ENCODE results near the gene CLCNKB.
"Not testable (repeated sequence)": the region's sequence is repeated elsewhere in the genome, so short reads cannot be mapped to it uniquely, and the experiment has no call there.

Gene CLCNKB

GRCh38 chr1:16015960-16016901 is 27.4 kb upstream of the CLCNKB start:
- no peak for DNase-seq

DNA sequence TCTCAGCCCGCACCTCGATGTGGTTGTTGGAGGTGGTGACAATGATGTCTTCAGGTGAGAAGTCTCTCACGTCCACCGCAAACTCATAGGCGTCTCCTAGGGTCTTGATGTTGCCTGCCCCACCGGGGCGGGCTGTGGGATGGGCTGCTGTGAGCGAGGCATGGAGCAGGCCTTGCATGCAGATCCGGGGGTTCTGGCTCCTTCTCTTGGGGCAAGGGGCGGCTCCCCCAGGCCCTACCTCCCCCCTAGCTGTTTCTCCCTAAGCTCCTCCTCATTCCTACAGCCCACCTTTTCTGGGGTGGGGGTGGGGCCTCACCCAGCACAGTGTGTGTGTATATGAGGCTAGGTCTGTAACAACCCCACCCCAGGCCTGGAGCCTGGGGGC is 26.5 kb upstream of the CLCNKB start:
- DNase-seq, result no peak

GRCh38 chr1:16017461-16018303 is 25.9 kb upstream of the CLCNKB start, which contains the start of gene HSPB7:
Gene HSPB7, minus strand, starts transcription at chr1:16018043. Its CDS starts 80 bp downstream, at chr1:16017963.
- no peak for DNase-seq

DNA sequence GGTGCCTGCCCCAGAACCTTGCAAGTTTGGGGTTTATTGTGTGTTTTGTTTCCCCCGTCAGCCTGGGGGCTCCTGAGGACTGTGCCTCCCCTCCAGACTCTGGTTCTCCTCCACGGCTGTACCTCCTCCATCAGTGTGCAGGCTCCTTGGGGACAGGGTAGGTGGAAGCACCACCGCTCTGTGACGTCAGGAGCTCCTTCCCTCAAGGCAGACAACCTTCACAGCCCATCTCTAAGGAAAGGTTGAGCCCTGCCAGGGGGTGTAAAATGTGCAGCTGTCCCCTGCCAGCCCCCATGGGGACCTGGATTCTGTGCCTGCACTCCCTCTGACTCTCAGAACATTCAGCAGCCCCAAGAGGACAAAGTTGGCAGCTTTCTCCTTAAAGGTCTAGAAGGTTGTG is 25.3 kb upstream of the CLCNKB start:
- no peak for DNase-seq

- DNase-seq, result no peak
These were observed 24.6 kb upstream of the CLCNKB start for GRCh38 chr1:16018749-16019643.

DNA sequence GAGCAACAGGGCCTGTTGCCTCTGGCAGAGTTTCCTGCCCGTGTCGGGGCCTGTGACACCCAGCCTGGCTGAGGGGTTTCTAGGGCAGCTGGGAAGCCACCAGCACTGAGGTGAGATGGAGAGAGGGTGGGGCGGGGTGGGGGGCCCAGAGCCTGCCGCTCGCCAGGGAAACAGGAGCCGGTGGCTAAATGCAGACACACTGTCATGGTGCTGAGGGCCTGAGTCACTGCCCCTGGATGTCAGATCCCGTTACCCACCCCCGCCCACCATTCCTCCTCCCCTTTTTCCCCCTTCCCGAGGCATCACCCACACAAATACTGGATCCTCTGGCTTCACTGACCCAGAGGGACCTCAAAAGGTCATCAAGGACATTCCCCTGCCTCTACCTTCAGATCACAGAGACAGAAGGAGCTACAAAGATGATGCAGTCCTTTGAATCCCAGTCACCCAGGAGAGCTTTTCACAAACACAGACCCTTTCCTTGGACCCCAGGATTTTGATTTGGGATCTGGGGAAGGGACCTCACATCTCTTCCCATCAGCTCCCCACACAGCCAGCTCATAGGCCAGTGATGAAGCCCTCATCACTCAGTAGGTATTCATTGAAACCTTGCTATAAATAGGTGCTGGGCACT is 23.8 kb upstream of the CLCNKB start:
- DNase-seq, result no peak

DNA sequence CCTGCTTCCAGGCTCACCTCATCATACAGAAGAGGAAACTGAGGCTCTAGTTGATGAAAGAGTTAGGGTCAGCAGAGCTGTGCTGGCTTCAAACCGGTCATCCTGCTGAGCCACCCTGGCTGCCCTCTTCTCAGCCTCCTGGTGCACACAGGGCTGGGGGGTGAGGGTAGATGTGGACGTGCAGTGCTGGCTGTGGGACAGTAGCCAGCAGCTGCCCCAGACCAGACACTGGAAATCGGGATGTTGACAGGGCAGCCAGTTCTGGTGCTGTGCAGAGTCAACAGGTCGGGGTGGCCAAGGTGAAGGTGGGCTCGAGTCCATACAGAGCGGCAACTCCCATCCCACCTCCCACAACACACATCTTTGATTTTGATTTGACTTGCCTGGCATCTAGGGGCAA is 23.3 kb upstream of the CLCNKB start:
- no peak for DNase-seq

DNA sequence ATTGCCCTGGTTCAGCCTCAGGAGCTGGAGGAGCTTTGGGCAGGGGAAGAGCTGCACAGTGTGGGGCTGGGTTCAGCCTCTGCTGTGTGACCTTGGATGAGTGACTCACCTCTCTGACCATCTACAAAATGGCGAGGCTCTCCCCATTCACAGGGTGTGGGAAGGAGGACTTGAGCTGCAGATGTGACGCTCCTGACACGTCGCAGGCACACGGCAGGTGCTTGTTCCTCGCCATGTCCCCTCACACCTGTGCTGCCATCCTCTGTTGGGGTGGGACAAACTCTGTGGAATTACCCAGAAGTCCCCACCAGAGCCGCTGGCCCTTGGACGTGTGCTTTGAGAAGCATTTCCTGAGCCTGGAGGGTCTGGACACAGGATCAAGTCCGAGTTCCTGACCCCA is 22.7 kb upstream of the CLCNKB start:
- not testable (repeated sequence) for DNase-seq

DNA sequence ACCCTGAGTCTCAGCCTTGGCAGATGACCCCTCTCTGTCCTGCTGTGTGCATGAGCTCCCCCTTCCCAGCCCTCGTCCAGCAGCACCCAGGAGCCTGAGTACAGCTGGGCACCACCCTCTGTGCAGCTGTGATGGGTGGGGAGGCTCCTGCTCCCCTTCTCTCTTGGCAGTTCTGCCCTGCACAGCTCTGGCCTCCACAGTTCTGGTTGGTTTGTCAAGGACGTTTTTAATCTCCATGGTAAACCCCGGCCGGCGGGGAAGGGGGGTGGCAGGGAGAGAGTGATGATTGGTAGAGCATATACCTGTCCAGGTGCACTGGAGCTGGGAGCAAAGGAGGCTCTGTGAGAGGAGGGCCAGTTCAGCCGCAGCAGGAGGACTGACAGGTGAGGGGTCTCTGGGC is 21.9 kb upstream of the CLCNKB start, which contains the start of gene CLCNKA:
CLCNKA (plus strand) TSS at position 356 of the 400 bp plus-strand sequence. CDS start 584 bp downstream, outside the sequence.
- peak; percentile 7 for DNase-seq

DNA sequence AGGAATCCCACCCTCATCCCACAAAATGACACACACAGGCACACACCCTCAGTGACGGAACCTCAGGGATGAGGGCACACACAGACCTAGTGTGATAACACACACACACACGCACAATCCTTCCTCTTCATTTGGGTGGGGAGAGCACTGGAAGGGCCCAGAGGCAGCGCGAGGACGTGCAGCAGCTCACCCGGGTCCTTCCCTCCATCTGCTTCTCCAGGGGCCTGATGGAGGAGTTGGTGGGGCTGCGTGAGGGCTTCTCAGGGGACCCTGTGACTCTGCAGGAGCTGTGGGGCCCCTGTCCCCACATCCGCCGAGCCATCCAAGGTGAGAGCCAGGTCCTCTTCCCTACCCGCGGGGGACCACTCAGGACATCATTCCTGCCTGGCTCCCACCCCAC is 21.2 kb upstream of the CLCNKB start:
- DNase-seq, result no peak

DNA sequence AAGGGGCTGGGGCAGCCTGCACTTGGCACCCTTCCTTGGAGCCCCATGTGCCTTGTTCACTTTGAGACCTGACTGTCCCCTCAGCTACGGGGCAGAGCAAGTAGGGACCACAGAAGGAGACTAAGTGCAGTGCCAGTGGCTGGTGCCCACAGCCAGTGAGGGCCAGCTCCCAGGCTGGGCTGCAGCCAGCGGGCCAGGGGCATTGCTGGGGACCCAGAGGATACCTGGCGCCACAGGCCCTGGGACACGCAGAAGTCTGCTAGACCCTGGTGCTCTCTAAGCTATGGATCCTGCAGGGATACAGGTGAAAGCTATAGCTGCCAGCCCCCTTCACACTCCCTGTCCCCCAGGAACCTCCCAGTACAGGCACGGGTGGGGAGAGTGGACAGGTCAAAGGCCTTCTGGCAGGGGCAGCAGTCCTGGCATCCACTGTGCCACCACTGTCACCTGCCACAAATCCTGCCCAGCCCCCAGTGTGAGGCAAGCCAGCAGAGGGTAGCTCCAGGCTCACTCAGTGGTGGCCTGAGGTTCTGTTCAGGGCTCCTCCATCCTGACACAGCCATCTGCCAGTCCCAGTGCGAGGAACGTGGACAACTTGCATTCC is 20.4 kb upstream of the CLCNKB start:
- DNase-seq, result no peak

DNA sequence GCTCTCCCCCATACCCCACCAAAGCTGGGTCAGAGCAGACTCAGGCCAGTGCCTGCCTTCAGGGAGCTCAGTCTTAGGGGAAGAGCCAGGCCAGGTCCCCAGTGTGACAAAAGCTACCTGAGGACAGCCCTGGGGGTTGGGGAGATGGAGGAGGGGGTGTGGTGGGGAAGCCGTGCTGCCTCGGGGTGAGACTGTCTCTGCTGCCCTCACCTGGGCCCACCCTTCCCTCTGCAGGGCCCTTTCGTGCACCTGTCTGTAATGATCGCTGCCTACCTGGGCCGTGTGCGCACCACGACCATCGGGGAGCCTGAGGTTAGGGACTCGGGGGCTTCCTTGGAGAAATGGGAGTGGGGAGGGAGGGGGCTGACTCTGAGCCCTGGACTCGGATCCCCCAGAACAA is 17.3 kb upstream of the CLCNKB start:
- DNase-seq, result not testable (repeated sequence)

GRCh38 chr1:16026723-16027484 is 16.7 kb upstream of the CLCNKB start:
- DNase-seq, result peak; percentile 34

GRCh38 chr1:16028237-16029002 is 15.2 kb upstream of the CLCNKB start:
- DNase-seq, result no peak

- DNase-seq, result not testable (repeated sequence)
These were observed 14.6 kb upstream of the CLCNKB start for GRCh38 chr1:16029003-16029268.

DNA sequence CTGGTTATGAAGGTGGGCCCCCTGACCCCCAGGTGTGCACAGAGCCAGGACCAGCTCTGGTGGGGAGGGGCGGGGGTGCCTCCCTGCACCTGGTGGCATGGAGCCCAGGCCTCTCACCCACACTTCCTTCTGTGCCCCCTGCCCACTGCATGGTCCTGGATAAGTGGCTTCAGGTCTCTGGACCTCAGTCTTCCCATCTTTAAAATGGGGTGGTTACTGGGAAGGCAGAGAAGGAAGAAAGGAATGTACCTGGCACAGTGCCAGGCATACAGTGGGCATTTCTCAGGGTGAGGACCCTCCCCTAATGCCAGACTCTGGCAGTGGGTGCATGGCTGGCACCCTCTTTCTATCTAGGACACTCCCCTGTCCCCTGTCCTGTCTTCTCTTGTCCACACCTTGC is 14.3 kb upstream of the CLCNKB start:
- no peak for DNase-seq

GRCh38 chr1:16031551-16031950 is 12.0 kb upstream of the CLCNKB start:
- no peak for DNase-seq

DNA sequence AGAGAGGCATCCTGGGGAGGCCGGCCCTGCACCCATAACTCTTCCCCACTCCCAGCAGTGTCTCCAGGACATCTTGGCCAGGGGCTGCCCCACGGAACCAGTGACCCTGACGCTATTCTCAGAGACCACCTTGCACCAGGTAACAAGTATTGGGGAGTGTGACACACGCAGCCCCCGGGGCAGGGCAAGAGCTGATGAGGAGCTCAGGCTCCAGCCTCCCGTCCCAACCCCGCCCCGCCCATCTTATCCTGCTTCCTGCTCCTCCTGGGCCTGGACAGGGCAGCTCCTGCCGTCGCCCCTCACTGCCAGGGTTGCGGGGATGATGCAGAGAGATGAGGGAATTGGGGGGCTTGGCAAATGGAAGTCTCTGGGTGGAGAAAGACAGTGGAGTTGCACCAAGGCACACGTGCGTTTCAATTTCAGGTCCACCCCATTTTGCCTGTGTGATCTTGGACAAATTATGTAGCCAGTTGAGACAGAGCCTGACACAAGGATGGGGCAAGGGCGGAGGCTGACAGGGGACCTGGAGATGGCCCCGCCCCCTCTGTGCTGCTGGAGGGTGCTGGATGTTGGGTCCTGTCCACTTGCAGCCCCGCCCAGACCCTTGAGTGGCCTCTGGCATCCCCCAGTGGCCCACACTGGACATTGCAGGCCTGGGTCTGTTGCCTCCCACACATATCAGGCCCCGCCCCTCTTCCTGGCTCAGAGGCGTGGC is 11.0 kb upstream of the CLCNKB start:
- peak; percentile 76 for DNase-seq

GRCh38 chr1:16033103-16033632 is 10.4 kb upstream of the CLCNKB start:
- DNase-seq, result not testable (repeated sequence)

All from NCI-H146 (cell line).